HFFc6 (cell line): Measurements from ENCODE around the gene DPM2. TPM values are rescaled to one million over a fixed set of nuclear protein-coding genes. Genes with fewer than 3 reads are reported as not detected.

Source experiments
- DNase-seq: peaks from one replicate; pipeline ENCODE4 v3.0.0-alpha.2; 2018
- H3K27ac Mint-ChIP-seq: 2 replicates; pipeline ENCODE4 v1.8.0; 2020; ENCODE audit warnings: mild to moderate bottlenecking, mixed read lengths
- H3K27me3 Mint-ChIP-seq: 2 replicates; pipeline ENCODE4 v1.8.0; 2021; ENCODE audit warnings: mild to moderate bottlenecking, moderate library complexity, mixed read lengths; ENCODE audit not compliant: insufficient read depth
- H3K36me3 Mint-ChIP-seq: 2 replicates; pipeline ENCODE4 v1.8.0; 2021; ENCODE audit warnings: low read depth, mixed read lengths
- H3K4me1 Mint-ChIP-seq: 2 replicates; pipeline ENCODE4 v1.8.0; 2020; ENCODE audit warnings: low read depth, mixed read lengths
- H3K4me3 Mint-ChIP-seq: 2 replicates; pipeline ENCODE4 v1.8.0; 2020; ENCODE audit warnings: mild to moderate bottlenecking, moderate library complexity, mixed read lengths
- H3K9me3 Mint-ChIP-seq: 2 replicates; pipeline ENCODE4 v1.8.0; 2020; ENCODE audit warnings: mild to moderate bottlenecking, mixed read lengths
- total RNA-seq, 6 experiments: library from RNA; stranded (reverse); fragmentation: NEBNext Ultra II Directional; extraction: Animal tissue kit (Norgen Biotek cat#: 25700); gene quantifications; 2 replicates in 1 of 6; 3 replicates in 5 of 6; pipeline ENCODE4 v1.2.3, GENCODE V29; 2021
- TF ChIP-seq, protein P1 (sequence below): fragments of 200-600 bp; sonication (generic); IDR thresholded peaks from 2 replicates; pipeline ENCODE4 v1.5.0; 2021; ENCODE audit warnings: antibody characterized with exemption, mild to moderate bottlenecking

DPM2 gene
- total RNA-seq, 6 experiments from 2014 or later = 42.5 to 49.6 (median 47.1) TPM

DNA sequence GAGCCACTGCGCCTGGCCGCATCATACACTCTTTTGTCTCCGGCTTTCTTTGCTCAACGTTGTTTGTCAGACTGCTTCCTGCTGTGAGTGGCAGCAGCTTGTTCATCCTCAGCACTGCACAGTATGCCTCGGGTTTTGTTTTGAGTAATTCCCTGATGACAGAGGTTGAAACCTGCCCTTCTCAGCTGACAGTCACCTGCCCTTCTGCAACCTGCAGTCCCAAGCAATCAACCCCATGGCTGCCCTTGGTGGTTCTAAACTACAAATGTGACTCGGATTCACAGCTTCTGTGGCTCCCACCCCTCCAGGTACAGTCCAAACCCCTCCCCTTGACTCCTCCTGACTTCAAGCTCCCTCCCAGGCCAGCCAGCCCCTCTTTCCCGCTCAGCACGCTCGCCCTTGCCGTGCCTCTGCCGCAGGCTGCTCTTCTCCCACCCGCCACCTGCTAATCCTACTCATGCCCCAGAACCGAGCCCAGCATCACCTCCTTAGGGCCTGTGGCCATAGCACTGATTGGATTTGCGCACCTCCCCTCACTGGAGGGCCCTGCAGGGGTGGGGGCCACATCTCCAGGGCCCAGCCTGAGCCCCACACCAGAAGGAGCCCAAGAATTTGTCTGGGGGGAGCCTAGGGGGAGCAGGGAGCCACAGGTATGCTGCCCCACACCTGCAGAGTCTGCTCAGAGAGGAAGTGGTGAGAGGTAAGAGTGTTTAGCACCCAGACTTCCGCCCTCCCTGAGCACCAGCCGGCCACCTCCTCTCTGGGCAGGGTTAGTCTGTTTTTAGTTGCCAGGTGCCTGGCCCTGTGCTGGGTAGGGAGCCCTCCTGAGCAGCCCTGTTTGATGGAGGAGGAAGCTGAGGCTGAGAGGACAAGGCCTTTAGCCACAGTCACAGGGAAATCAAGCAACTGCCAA, 33.0 kb upstream of the DPM2 start:
- Mint-ChIP-seq H3K4me1 (peaks cover 84% of the 10 kb centered on the region), H3K9me3 (no peaks in the 10 kb centered on the region)
- TF ChIP-seq, protein P1, sequence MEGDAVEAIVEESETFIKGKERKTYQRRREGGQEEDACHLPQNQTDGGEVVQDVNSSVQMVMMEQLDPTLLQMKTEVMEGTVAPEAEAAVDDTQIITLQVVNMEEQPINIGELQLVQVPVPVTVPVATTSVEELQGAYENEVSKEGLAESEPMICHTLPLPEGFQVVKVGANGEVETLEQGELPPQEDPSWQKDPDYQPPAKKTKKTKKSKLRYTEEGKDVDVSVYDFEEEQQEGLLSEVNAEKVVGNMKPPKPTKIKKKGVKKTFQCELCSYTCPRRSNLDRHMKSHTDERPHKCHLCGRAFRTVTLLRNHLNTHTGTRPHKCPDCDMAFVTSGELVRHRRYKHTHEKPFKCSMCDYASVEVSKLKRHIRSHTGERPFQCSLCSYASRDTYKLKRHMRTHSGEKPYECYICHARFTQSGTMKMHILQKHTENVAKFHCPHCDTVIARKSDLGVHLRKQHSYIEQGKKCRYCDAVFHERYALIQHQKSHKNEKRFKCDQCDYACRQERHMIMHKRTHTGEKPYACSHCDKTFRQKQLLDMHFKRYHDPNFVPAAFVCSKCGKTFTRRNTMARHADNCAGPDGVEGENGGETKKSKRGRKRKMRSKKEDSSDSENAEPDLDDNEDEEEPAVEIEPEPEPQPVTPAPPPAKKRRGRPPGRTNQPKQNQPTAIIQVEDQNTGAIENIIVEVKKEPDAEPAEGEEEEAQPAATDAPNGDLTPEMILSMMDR = no peak

DNA sequence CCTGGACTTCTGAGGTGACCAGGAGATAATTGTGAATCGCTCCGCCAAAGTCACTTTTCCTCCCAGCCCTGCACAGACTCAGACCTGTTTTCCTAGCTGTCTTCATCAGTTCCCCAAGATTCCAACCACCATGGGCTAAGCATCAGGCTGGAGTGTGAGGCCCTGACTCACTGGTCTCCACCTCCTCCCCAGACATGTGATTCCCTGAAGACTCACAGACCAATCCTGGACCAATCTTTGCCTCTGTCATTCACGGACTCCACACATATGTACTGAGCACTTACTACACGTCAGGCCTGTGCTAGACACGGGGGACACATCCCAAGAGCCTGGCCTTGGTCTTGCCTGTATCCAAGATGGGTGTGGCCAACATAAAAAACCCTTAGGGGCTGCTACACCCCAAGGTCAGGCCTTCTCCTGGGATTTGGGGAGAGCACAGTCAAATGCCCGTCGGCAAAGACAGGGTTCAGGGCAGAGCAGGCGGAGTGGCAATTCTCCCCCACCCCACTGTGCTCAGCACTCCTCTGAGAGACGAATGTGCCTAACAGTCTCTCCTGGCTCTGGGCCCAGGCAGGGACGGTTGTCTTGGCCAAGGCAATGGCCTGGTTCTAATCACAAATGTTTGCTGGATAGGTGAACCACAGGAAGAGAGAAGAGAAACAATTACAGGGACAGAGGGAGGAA, 31.2 kb upstream of the DPM2 start:
- Mint-ChIP-seq H3K27ac (peak overlapping the region; percentile 97), H3K9me3 (no peaks in the 10 kb centered on the region), H3K4me1 (peaks cover 76% of the 10 kb centered on the region), H3K4me3 (peak overlapping the region; percentile 75), H3K36me3 (no peaks in the 10 kb centered on the region), H3K27me3 (peaks cover 3% of the 10 kb centered on the region)
- TF ChIP-seq, protein P1 = no peak
- peak; percentile 94 for DNase-seq

More for the DNA sequence above, 33.0 kb upstream of the DPM2 start:
- H3K27me3 Mint-ChIP-seq = peaks cover 3% of the 10 kb centered on the region
- H3K36me3 Mint-ChIP-seq = no peaks in the 10 kb centered on the region
- H3K27ac Mint-ChIP-seq = peak overlapping the region; percentile 97; the same call in 1 of the 2 replicates
- H3K4me3 Mint-ChIP-seq = no peak overlapping the region
- no peak for DNase-seq

DNA sequence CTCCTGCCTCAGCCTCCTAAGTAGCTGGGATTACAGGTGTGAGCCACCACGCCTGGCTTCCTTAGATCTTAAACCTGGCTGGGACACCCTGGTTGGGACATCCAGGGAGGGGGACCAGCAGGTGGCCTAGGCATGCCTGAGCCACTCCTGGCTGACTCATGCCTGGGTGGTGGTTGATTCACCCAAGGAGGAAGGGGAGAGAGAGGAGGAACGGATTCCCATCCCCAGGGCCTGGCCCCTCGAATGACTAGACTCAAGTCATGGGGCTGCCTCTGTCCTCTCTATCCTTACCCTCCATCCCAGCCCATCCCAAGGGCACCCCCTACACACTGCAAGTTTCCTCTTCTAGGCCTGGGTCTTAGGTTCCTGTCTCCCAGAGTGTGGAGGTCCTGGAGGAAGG, 30.4 kb upstream of the DPM2 start:
- Mint-ChIP-seq H3K27ac (peak overlapping the region; percentile 97), H3K4me3 (peak overlapping the region; percentile 75; the same call in 1 of the 2 replicates), H3K4me1 (peaks cover 82% of the 10 kb centered on the region), H3K9me3 (no peaks in the 10 kb centered on the region), H3K36me3 (no peaks in the 10 kb centered on the region), H3K27me3 (peaks cover 3% of the 10 kb centered on the region)
- peak; percentile 54 for DNase-seq
- TF ChIP-seq, protein P1 = peak; percentile 36

DNA sequence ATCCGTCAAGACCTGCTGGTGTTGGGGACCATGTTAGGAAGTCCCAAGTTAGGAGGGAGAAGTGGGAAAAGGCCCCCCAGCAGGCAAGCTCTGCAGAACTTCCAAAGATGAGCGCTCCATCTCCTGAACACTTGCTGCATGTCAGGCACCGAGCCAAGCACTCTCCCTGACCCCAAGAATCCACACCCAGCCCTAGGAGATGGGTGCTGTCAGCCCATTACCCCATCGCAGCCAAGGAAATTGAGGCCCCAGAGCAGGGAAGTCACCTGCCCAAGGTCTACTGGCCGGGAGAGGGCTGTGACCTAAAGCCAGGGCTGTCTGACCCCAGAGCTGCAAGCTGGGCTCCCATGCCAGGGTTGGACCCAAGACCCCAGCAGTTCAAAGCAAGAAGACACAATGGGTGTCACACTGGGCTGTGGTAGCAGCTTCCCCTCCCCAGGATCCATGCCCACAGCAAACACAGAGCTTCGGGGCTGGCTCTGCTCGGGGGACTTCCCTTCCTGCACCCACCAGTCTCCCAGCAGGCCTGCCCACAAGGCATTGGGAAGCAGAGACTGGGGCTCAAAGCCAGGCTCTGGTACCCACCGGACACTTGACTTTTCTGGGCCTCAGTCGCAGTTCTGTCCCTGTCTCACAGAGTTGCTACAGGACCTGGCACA, 29.6 kb upstream of the DPM2 start:
- Mint-ChIP-seq H3K9me3 (no peaks in the 10 kb centered on the region), H3K4me1 (peaks cover 86% of the 10 kb centered on the region), H3K4me3 (no peak overlapping the region), H3K27me3 (peaks cover 3% of the 10 kb centered on the region), H3K27ac (peak overlapping the region; percentile 97), H3K36me3 (no peaks in the 10 kb centered on the region)
- TF ChIP-seq, protein P1 = no peak
- DNase-seq = no peak

DNA sequence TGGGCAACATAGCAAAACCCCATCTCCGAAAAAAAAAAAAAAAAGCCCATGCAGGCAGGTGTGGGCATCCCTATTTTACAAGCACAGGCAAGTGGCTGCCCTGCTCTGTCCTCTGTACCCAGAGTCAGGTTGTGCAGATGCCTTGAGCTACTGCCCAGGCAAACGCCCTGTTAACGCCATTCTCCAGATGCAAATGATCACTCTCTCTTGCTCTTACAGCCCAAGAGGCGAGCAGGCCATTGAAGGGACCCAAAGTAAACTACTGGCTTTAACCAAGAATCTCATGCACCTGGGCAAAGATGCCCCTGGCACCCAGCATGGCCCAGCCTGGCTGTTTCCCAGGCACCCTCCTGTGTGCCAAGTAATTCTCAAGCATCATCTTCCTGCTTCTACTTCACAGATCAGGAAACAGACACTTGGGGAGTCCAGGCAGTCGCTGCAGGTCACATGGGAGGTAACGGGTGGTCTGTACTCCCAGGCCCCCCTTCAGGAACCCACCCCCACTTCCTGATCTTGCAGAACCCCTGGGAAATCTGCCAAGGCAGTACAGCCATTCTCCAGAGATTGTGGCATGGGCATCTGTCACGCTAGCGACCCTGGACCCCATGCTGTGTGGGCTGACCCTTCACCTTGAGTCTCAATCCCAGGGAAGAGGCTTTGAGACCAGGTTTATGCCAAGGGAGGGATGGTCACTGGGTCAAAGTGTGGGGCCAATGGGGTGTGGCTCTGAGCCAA, 28.9 kb upstream of the DPM2 start:
- no peaks in the 10 kb centered on the region for H3K9me3 Mint-ChIP-seq
- peaks cover 82% of the 10 kb centered on the region for H3K4me1 Mint-ChIP-seq
- no peak overlapping the region for H3K4me3 Mint-ChIP-seq

More for the DNA sequence above, 28.9 kb upstream of the DPM2 start:
- H3K36me3 Mint-ChIP-seq = no peaks in the 10 kb centered on the region
- TF ChIP-seq, protein P1 = no peak
- DNase-seq = no peak
- H3K27ac Mint-ChIP-seq = peak overlapping the region; percentile 88
- H3K27me3 Mint-ChIP-seq = peaks cover 3% of the 10 kb centered on the region
